Measurements from ENCODE around the gene DOP1B. TPM values are rescaled to one million over a fixed set of nuclear protein-coding genes. Genes with fewer than 3 reads are reported as not detected.

Gene DOP1B
- total and polyA plus RNA-seq, 10 of the 15 experiments (the other 5 are each of a cell fraction or from before 2014, with no cell fraction given), result 1.2 to 12.2 (median 4.3) TPM

DNA sequence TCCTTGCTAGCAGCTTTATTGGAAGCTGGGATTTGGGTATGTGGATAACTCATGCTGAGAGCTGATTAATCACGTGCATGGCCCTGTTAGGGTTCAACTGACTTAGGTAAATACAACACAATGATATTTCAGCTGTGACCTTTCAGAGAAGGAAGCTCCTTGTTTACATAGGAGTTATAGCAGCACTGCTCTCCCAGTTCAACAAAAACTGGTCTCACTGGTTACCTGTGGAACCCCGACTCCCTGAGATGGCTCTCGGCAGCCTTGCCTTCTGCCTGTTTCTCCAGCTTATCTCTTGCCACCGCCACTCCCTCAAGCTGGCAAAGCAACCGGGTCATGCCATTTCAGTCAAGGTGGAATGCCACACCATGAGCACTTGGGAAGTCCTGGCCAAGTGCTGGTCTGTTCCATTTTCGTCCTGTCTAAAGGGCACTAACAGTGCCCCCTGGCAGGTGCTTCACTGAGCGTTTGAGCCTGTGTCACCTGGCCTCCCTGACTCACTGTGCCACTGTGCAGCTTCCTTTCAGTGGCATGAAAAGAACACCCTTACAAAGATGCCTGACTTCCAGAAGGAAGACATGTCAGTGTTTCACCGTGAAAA, 31.6 kb downstream of the DOP1B start:
- SMC1A ChIA-PET (ENCODE audit: uncharacterized antibody, unreplicated experiment), result interaction anchor here (1.0 kb wide), 1 partner anchor 38 kb away, joined by 3 read pairs; no protein-coding TSS in a partner anchor
- TF ChIP-seq KDM1A (IDR thresholded peaks at IDR 0.05; ENCODE audit: borderline replicate concordance) (no peak), MTA3 (IDR thresholded peaks at IDR 0.05; ENCODE audit: borderline replicate concordance, low read length) (no peak), ZNF274 (IDR thresholded peaks at IDR 0.05; ENCODE audit: insufficient read depth, insufficient read length) (no peak)
- no peak for FAIRE-seq
- Histone ChIP-seq H4K20me1 (ENCODE audit: control insufficient read depth, insufficient read depth) (no peaks in the 10 kb centered on the region), H3K79me2 (ENCODE audit: control insufficient read depth, insufficient read depth, low read length) (no peaks in the 10 kb centered on the region), H3K27ac (ENCODE audit: control insufficient read depth, insufficient read depth) (no peak overlapping the region), H3K27me3 (replicated peaks in 1 of 2; ENCODE audit: control insufficient read depth in 2 of 2, insufficient read depth in 2 of 2, low read length in 1 of 2) (no peaks in the 10 kb centered on the region), H3K4me1 (ENCODE audit: control insufficient read depth, insufficient read depth, low read length) (no peaks in the 10 kb centered on the region; the same call in 1 of the 2 replicates), H3K4me2 (ENCODE audit: control insufficient read depth, insufficient read depth) (no peak overlapping the region), H3K4me3 (no peak overlapping the region), H2AFZ (ENCODE audit: control insufficient read depth, low read depth, low read length) (no peak overlapping the region), H3K36me3 (ENCODE audit: control insufficient read depth in 2 of 2, insufficient read depth in 2 of 2, low read length in 1 of 2) (no peaks in the 10 kb centered on the region), H3K9me3 (replicated peaks; ENCODE audit: control insufficient read depth, insufficient read depth, low read length) (no peaks in the 10 kb centered on the region), H3K9ac (ENCODE audit: control insufficient read depth, insufficient read depth, low read length) (no peak overlapping the region)
- 83% methylated on average over 8 of the region's 8 CpGs for WGBS (ENCODE audit: insufficient coverage, insufficient replicate concordance, low lambda C conversion rate, missing lambda C conversion rate)
- RAD21 ChIA-PET (ENCODE audit: unreplicated experiment), result no interaction called here
- intact Hi-C loops (cut with micrococcal nuclease; ENCODE audit: unreplicated experiment) (no loop called here), in situ Hi-C loops (cut with MboI) (no loop called here)
- no TSS peak for BruUV-seq (replicated peaks)
- ATAC-seq, result no peak
- no peak for DNase-seq (ENCODE audit: low read depth, low spot score)
- CTCF ChIA-PET, result interaction anchor here (0.9 kb wide), 1 partner anchor 16 kb away, joined by 3 read pairs; no protein-coding TSS in a partner anchor
- POLR2A ChIA-PET, result no interaction called here

DNA sequence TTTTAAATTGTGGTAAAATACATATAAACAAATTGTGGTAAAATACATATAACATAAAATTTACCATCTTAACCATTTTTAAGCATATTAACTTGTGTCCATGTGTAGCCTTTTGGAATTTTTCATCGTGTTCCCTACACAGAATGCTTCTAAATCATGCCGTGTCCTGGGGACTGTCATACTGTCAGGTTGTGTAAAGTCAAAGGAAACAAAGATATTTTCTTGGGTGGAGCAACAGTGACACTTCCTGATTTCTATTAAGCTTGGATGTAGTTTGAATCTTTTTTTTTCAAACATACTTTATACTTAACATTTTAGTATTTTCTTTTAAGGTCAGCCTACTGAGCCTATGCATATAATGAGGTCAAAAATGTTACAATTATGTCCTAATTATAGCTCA, 32.3 kb downstream of the DOP1B start:
- CTCF ChIA-PET, result no interaction called here
- Histone ChIP-seq H3K27me3 (replicated peaks in 1 of 2; ENCODE audit: control insufficient read depth in 2 of 2, insufficient read depth in 2 of 2, low read length in 1 of 2) (no peaks in the 10 kb centered on the region), H3K27ac (ENCODE audit: control insufficient read depth, insufficient read depth) (no peak overlapping the region), H3K9me3 (replicated peaks; ENCODE audit: control insufficient read depth, insufficient read depth, low read length) (no peaks in the 10 kb centered on the region), H3K36me3 (ENCODE audit: control insufficient read depth in 2 of 2, insufficient read depth in 2 of 2, low read length in 1 of 2) (no peaks in the 10 kb centered on the region), H4K20me1 (ENCODE audit: control insufficient read depth, insufficient read depth) (no peaks in the 10 kb centered on the region), H3K4me3 (no peak overlapping the region), H3K4me2 (ENCODE audit: control insufficient read depth, insufficient read depth) (no peak overlapping the region), H3K79me2 (ENCODE audit: control insufficient read depth, insufficient read depth, low read length) (no peaks in the 10 kb centered on the region), H3K9ac (ENCODE audit: control insufficient read depth, insufficient read depth, low read length) (no peak overlapping the region), H3K4me1 (ENCODE audit: control insufficient read depth, insufficient read depth, low read length) (no peaks in the 10 kb centered on the region), H2AFZ (ENCODE audit: control insufficient read depth, low read depth, low read length) (no peak overlapping the region)
- BruUV-seq (replicated peaks), result no TSS peak
- RAD21 ChIA-PET (ENCODE audit: unreplicated experiment), result no interaction called here
- FAIRE-seq (no peak), DNase-seq (ENCODE audit: low read depth, low spot score) (no peak), ATAC-seq (no peak)
- 27% methylated on average over 2 of the region's 2 CpGs for WGBS (ENCODE audit: insufficient coverage, insufficient replicate concordance, low lambda C conversion rate, missing lambda C conversion rate)
- in situ Hi-C loops (cut with MboI), result no loop called here
- POLR2A ChIA-PET, result no interaction called here
- SMC1A ChIA-PET (ENCODE audit: uncharacterized antibody, unreplicated experiment), result interaction anchor here (0.5 to 1.4 kb wide), 3 partner anchors 39 to 397 kb away, joined by 3 to 4 read pairs (median 3); no protein-coding TSS in a partner anchor
- intact Hi-C loops (cut with micrococcal nuclease; ENCODE audit: unreplicated experiment), result no loop called here
- TF ChIP-seq, protein P1, sequence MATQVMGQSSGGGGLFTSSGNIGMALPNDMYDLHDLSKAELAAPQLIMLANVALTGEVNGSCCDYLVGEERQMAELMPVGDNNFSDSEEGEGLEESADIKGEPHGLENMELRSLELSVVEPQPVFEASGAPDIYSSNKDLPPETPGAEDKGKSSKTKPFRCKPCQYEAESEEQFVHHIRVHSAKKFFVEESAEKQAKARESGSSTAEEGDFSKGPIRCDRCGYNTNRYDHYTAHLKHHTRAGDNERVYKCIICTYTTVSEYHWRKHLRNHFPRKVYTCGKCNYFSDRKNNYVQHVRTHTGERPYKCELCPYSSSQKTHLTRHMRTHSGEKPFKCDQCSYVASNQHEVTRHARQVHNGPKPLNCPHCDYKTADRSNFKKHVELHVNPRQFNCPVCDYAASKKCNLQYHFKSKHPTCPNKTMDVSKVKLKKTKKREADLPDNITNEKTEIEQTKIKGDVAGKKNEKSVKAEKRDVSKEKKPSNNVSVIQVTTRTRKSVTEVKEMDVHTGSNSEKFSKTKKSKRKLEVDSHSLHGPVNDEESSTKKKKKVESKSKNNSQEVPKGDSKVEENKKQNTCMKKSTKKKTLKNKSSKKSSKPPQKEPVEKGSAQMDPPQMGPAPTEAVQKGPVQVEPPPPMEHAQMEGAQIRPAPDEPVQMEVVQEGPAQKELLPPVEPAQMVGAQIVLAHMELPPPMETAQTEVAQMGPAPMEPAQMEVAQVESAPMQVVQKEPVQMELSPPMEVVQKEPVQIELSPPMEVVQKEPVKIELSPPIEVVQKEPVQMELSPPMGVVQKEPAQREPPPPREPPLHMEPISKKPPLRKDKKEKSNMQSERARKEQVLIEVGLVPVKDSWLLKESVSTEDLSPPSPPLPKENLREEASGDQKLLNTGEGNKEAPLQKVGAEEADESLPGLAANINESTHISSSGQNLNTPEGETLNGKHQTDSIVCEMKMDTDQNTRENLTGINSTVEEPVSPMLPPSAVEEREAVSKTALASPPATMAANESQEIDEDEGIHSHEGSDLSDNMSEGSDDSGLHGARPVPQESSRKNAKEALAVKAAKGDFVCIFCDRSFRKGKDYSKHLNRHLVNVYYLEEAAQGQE (IDR thresholded peaks at IDR 0.05; ENCODE audit: low read depth, low read length), result no peak
- no peak for TF ChIP-seq ZSCAN29 (IDR thresholded peaks at IDR 0.05)
- TF ChIP-seq, protein P2, sequence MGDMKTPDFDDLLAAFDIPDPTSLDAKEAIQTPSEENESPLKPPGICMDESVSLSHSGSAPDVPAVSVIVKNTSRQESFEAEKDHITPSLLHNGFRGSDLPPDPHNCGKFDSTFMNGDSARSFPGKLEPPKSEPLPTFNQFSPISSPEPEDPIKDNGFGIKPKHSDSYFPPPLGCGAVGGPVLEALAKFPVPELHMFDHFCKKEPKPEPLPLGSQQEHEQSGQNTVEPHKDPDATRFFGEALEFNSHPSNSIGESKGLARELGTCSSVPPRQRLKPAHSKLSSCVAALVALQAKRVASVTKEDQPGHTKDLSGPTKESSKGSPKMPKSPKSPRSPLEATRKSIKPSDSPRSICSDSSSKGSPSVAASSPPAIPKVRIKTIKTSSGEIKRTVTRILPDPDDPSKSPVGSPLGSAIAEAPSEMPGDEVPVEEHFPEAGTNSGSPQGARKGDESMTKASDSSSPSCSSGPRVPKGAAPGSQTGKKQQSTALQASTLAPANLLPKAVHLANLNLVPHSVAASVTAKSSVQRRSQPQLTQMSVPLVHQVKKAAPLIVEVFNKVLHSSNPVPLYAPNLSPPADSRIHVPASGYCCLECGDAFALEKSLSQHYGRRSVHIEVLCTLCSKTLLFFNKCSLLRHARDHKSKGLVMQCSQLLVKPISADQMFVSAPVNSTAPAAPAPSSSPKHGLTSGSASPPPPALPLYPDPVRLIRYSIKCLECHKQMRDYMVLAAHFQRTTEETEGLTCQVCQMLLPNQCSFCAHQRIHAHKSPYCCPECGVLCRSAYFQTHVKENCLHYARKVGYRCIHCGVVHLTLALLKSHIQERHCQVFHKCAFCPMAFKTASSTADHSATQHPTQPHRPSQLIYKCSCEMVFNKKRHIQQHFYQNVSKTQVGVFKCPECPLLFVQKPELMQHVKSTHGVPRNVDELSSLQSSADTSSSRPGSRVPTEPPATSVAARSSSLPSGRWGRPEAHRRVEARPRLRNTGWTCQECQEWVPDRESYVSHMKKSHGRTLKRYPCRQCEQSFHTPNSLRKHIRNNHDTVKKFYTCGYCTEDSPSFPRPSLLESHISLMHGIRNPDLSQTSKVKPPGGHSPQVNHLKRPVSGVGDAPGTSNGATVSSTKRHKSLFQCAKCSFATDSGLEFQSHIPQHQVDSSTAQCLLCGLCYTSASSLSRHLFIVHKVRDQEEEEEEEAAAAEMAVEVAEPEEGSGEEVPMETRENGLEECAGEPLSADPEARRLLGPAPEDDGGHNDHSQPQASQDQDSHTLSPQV (IDR thresholded peaks at IDR 0.05), result no peak
